HG03520 (cell line): ENCODE results near the gene WNT11.

ENCODE experiments used
- ATAC-seq: cut with Tn5 transposase; IDR thresholded peaks from one replicate; pipeline ENCODE4 v1.9.1; 2021; ENCODE audit warnings: mild to moderate bottlenecking, moderate library complexity; ENCODE audit not compliant: unreplicated experiment

The WNT11 gene

GRCh38 chr11:76158394-76159302, 47.7 kb downstream of the WNT11 start:
- no peak for ATAC-seq

GRCh38 chr11:76157891-76158290, 48.4 kb downstream of the WNT11 start:
- ATAC-seq, result no peak

GRCh38 chr11:76156971-76157427, 49.3 kb downstream of the WNT11 start:
- no peak for ATAC-seq

- ATAC-seq, result no peak
Measured at GRCh38 chr11:76155500-76156227, 50.6 kb downstream of the WNT11 start.

- no peak for ATAC-seq
Measured at GRCh38 chr11:76153571-76153923, 52.8 kb downstream of the WNT11 start.

GRCh38 chr11:76152741-76153570, 53.3 kb downstream of the WNT11 start:
- ATAC-seq, result peak; percentile 50

- ATAC-seq, result peak; percentile 66
Measured at GRCh38 chr11:76152086-76152681, 54.1 kb downstream of the WNT11 start.

- no peak for ATAC-seq
Measured at GRCh38 chr11:76151556-76152085, 54.7 kb downstream of the WNT11 start.

- no peak for ATAC-seq
Measured at GRCh38 chr11:76150141-76150540, 56.2 kb downstream of the WNT11 start.

- no peak for ATAC-seq
Measured at GRCh38 chr11:76149713-76150112, 56.6 kb downstream of the WNT11 start.

- no peak for ATAC-seq
Measured at GRCh38 chr11:76148941-76149613, 57.2 kb downstream of the WNT11 start.

GRCh38 chr11:76148231-76148630, 58.1 kb downstream of the WNT11 start:
- ATAC-seq, result no peak

- no peak for ATAC-seq
Measured at GRCh38 chr11:76147106-76147740, 59.1 kb downstream of the WNT11 start.

GRCh38 chr11:76143274-76143673, 63.0 kb downstream of the WNT11 start:
- no peak for ATAC-seq

GRCh38 chr11:76141901-76142588, 64.3 kb downstream of the WNT11 start:
- no peak for ATAC-seq

- ATAC-seq, result no peak
Measured at GRCh38 chr11:76140912-76141574, 65.3 kb downstream of the WNT11 start.

- no peak for ATAC-seq
Measured at GRCh38 chr11:76139314-76139713, 67.0 kb downstream of the WNT11 start.
